Activated CD8-positive, alpha-beta memory T cell treated with anti-CD3 and anti-CD28 coated beads, Interleukin-2, amount 10 ng/mL, durations not matched to agents 7 days and 5 days (primary cell): ENCODE data around the gene SPECC1. TPM values are rescaled to one million over a fixed set of nuclear protein-coding genes. Genes with fewer than 3 reads are reported as not detected.

Experiments used
- total RNA-seq, 2 experiments: library from RNA; stranded (reverse); gene quantifications; one replicate each; pipeline ENCODE4 v1.2.3, GENCODE V29; 2021

Gene SPECC1
- total RNA-seq, 2 experiments from 2014 or later = 11.4 to 17.6 TPM

Other genes with a start within 250 kb of the SPECC1 start
- gene ULK2, start 141.4 kb upstream of the SPECC1 start, total RNA-seq = 10 to 100 TPM in 1 of 2 experiments, 1 to 10 TPM in 1; 5.3 to 11.2 TPM
- 10 to 100 TPM; 34.3 to 44.6 TPM for gene AKAP10, start 31.5 kb upstream of the SPECC1 start, total RNA-seq